ENCODE measurements around the gene C1D. TPM values are rescaled to one million over a fixed set of nuclear protein-coding genes. Genes with fewer than 3 reads are reported as not detected.

C1D gene
- total RNA-seq, 5 donors from 2014 or later (not counting 1 experiment from before 2014, with no cell fraction given), result 8.7 to 18.7 (median 13.5) TPM

DNA sequence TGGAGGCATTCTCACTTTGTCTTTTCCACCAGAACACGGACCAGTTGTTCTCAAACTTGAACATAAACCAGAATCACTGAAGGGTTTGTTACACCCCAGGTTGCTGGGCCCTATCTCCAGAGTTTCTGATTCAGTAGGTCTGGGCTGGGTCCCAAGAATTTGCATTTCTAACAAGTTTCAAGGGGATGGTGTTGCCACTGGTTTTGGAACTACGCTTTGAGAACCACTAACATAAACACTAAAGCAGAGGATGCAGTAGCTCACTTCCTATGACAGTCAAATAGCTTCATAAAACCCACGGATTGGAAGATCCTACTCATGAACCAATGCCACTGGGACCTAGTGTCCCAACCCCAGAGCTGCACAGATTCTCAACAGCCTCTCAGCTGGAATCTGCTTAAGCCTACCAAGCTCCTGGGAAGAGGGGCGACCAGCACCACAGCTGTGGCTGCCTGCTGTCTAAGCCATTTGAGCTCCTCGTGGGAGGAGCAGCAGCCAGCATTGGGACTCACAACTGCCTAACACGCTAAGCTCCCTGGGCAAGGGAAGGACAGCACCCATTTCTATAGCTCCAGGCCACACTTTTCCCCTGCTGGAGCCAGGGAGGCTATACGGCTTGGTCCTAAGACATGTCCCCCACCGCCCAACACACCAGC, 62.5 kb downstream of the C1D start:
- peaks cover 0 to 9% of the 10 kb centered on the region in 2 experiments for H3K27me3 ChIP-seq (replicated peaks in 1 of 2; ENCODE audit: control insufficient read depth in 2 of 2, extremely low read depth in 1 of 2, insufficient read depth in 2 of 2, low read length in 1 of 2)
- H3K36me3 Mint-ChIP-seq, result no peaks in the 10 kb centered on the region
- no peaks in the 10 kb centered on the region for H3K4me1 Mint-ChIP-seq
- no peak overlapping the region for H3K27ac Mint-ChIP-seq
- ChIA-PET CTCF (no interaction called here), POLR2A (interaction anchor here in 1 of 2 donors (0.6 kb wide), 1 partner anchor 487 kb away, joined by 4 read pairs; no protein-coding TSS in a partner anchor)
- ATAC-seq (replicated peaks in 1 of 4), result no peak
- no peak overlapping the region for H3K4me3 ChIP-seq (ENCODE audit: control insufficient read depth in 1 of 2, extremely low read depth in 1 of 2, low read length in 1 of 2)
- WGBS (ENCODE audit: insufficient coverage), result 66% methylated on average over 6 of the region's 8 CpGs
- no peak overlapping the region for H3K4me3 Mint-ChIP-seq
- no peaks in the 10 kb centered on the region for H3K36me3 ChIP-seq (ENCODE audit: control insufficient read depth in 2 of 2, extremely low read depth in 1 of 2, insufficient read depth in 1 of 2, low read length in 1 of 2)
- no peak for DNase-seq
- H3K9me3 Mint-ChIP-seq, result peaks cover 0 to 4% (median 0%) of the 10 kb centered on the region in 3 donors
- no peaks in the 10 kb centered on the region for H3K9me3 ChIP-seq
- no peaks in the 10 kb centered on the region for H3K4me1 ChIP-seq (ENCODE audit: control insufficient read depth in 1 of 2, extremely low read depth in 1 of 2, insufficient read depth in 2 of 2, low read length in 2 of 2)
- no peak overlapping the region for H3K27ac ChIP-seq (ENCODE audit: low read length)
- H3K27me3 Mint-ChIP-seq, result peaks cover 19 to 43% of the 10 kb centered on the region in 2 donors

DNA sequence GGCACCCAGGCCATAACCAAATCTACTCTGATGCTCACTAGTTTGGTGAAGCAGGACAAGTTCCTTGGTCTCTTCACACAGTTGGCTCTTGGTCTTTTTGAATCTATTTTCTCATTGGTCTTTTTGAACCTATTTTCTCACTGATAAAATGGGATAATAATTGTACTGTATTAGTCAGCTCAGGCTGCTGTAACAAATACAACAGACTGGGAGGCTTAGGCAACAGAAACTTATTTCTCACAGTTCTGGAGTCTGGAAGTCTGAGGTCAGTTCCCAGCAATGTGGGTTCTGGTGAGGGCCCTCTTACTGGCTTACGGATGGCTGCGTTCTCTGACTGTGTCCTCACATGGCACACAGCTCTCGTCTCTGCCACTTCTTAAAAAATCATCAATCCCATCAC, 63.5 kb downstream of the C1D start:
- H3K36me3 Mint-ChIP-seq, result no peaks in the 10 kb centered on the region
- no peak overlapping the region for H3K27ac ChIP-seq (ENCODE audit: low read length)
- H3K4me3 Mint-ChIP-seq, result no peak overlapping the region
- CTCF ChIA-PET, result no interaction called here
- peaks cover 0 to 12% of the 10 kb centered on the region in 2 experiments for H3K27me3 ChIP-seq (replicated peaks in 1 of 2; ENCODE audit: control insufficient read depth in 2 of 2, extremely low read depth in 1 of 2, insufficient read depth in 2 of 2, low read length in 1 of 2)
- no peaks in the 10 kb centered on the region for H3K36me3 ChIP-seq (ENCODE audit: control insufficient read depth in 2 of 2, extremely low read depth in 1 of 2, insufficient read depth in 1 of 2, low read length in 1 of 2)
- H3K4me3 ChIP-seq (ENCODE audit: control insufficient read depth in 1 of 2, extremely low read depth in 1 of 2, low read length in 1 of 2), result no peak overlapping the region
- ATAC-seq (replicated peaks in 1 of 4) (no peak), DNase-seq (no peak)
- POLR2A ChIA-PET, result no interaction called here
- 92% methylated on average over 2 of the region's 3 CpGs for WGBS (ENCODE audit: insufficient coverage)
- H3K4me1 Mint-ChIP-seq, result no peaks in the 10 kb centered on the region
- peaks cover 19 to 41% of the 10 kb centered on the region in 2 donors for H3K27me3 Mint-ChIP-seq
- H3K9me3 ChIP-seq, result no peaks in the 10 kb centered on the region
- H3K9me3 Mint-ChIP-seq, result peaks cover 0 to 4% (median 0%) of the 10 kb centered on the region in 3 donors
- H3K4me1 ChIP-seq (ENCODE audit: control insufficient read depth in 1 of 2, extremely low read depth in 1 of 2, insufficient read depth in 2 of 2, low read length in 2 of 2), result no peaks in the 10 kb centered on the region
- H3K27ac Mint-ChIP-seq, result no peak overlapping the region

DNA sequence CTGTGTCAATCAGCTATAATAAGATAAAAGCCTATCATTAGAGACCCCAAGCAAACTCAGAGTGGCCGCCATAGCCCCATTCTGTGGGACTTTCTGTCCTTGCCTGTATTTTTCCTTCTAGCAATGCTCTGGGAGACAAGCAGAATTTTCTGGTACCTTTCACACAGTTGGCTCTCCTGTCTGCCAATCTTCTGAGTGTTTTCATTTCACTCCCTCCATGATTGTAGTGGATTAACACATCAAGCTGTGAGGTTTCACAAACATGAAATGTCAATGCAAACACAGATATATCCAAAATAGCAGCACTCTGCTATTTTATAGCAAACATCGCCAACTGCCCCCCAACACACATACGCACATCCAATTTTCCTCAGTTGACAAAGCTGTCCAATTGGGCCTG, 64.9 kb downstream of the C1D start:
- H3K4me3 Mint-ChIP-seq, result no peak overlapping the region
- Histone ChIP-seq H3K4me3 (ENCODE audit: control insufficient read depth in 1 of 2, extremely low read depth in 1 of 2, low read length in 1 of 2) (no peak overlapping the region), H3K27me3 (replicated peaks in 1 of 2; ENCODE audit: control insufficient read depth in 2 of 2, extremely low read depth in 1 of 2, insufficient read depth in 2 of 2, low read length in 1 of 2) (peaks cover 0 to 16% of the 10 kb centered on the region in 2 experiments), H3K36me3 (ENCODE audit: control insufficient read depth in 2 of 2, extremely low read depth in 1 of 2, insufficient read depth in 1 of 2, low read length in 1 of 2) (no peaks in the 10 kb centered on the region), H3K4me1 (ENCODE audit: control insufficient read depth in 1 of 2, extremely low read depth in 1 of 2, insufficient read depth in 2 of 2, low read length in 2 of 2) (no peaks in the 10 kb centered on the region), H3K27ac (ENCODE audit: low read length) (no peak overlapping the region), H3K9me3 (no peaks in the 10 kb centered on the region)
- no peak overlapping the region for H3K27ac Mint-ChIP-seq
- no peak for ATAC-seq (replicated peaks in 1 of 4)
- H3K27me3 Mint-ChIP-seq, result peaks cover 13 to 31% of the 10 kb centered on the region in 2 donors
- H3K36me3 Mint-ChIP-seq, result no peaks in the 10 kb centered on the region
- DNase-seq, result no peak
- ChIA-PET CTCF (no interaction called here), POLR2A (no interaction called here)
- 97% methylated on average over 3 of the region's 3 CpGs for WGBS (ENCODE audit: insufficient coverage)
- H3K4me1 Mint-ChIP-seq, result no peaks in the 10 kb centered on the region
- peaks cover 0 to 4% (median 0%) of the 10 kb centered on the region in 3 donors for H3K9me3 Mint-ChIP-seq

DNA sequence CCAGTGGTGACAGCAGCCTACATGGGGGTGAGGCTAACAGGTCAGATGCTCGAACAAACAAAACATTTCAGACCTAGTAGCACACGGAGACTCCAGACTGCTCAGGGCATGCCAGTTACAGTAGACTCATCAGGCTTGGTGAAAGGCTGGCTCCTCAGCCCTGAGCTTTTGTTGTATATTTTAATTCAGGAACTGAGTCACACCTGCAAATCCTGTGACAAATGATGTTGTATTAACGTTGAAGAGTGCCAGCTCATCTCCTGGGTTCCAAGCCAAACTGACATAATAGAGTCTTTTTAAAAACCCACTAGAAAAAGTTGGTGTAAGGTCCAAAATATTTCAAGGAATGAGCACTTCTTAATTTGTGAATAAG, 65.3 kb downstream of the C1D start:
- Mint-ChIP-seq H3K27ac (no peak overlapping the region), H3K4me3 (no peak overlapping the region), H3K36me3 (no peaks in the 10 kb centered on the region), H3K9me3 (peaks cover 0 to 4% (median 0%) of the 10 kb centered on the region in 3 donors), H3K27me3 (peaks cover 13 to 31% of the 10 kb centered on the region in 2 donors), H3K4me1 (no peaks in the 10 kb centered on the region)
- no peaks in the 10 kb centered on the region for H3K9me3 ChIP-seq
- no peak for DNase-seq
- ATAC-seq (replicated peaks in 1 of 4), result no peak
- H3K27me3 ChIP-seq (replicated peaks in 1 of 2; ENCODE audit: control insufficient read depth in 2 of 2, extremely low read depth in 1 of 2, insufficient read depth in 2 of 2, low read length in 1 of 2), result peaks cover 0 to 17% of the 10 kb centered on the region in 2 experiments
- no peaks in the 10 kb centered on the region for H3K4me1 ChIP-seq (ENCODE audit: control insufficient read depth in 1 of 2, extremely low read depth in 1 of 2, insufficient read depth in 2 of 2, low read length in 2 of 2)
- ChIA-PET POLR2A (no interaction called here), CTCF (no interaction called here)
- no CpG with 5 or more reads among the region's 3 CpGs for WGBS (ENCODE audit: insufficient coverage)
- no peak overlapping the region for H3K27ac ChIP-seq (ENCODE audit: low read length)
- no peak overlapping the region for H3K4me3 ChIP-seq (ENCODE audit: control insufficient read depth in 1 of 2, extremely low read depth in 1 of 2, low read length in 1 of 2)
- no peaks in the 10 kb centered on the region for H3K36me3 ChIP-seq (ENCODE audit: control insufficient read depth in 2 of 2, extremely low read depth in 1 of 2, insufficient read depth in 1 of 2, low read length in 1 of 2)

DNA sequence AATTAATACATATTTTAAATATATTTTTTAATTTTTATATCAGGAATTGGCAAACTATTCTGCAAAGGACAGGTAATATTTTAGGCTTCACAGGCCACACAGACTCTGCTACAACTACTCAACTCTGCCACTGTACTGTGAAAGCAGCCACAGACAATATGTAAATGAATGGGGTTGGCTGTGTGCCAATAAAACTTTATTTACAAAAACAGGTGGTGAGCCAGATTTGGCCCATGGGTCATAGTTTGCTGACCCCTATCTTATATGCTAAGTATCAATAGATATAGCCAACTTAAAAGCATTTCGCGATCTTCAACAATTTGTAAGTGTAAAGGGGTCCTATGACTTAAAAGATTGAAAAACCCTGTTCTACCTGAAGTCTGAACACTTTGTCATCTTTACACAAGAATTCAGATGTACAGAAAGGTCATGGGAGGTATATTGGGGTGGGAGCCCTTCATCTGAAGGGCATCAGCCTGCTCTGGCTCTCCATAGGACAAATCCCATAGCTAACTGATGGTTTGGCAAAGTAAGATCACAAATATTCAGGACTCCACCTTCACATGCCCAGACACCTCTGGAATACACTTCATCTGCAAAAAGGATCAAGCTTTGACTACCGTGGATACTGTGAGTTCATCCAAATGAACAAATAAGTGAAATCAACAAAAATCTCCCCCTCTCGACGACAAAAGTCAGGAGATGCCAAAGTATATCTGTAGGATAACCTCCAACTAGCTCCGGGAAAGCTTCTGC, 65.9 kb downstream of the C1D start:
- no peak overlapping the region for H3K4me3 ChIP-seq (ENCODE audit: control insufficient read depth in 1 of 2, extremely low read depth in 1 of 2, low read length in 1 of 2)
- H3K36me3 ChIP-seq (ENCODE audit: control insufficient read depth in 2 of 2, extremely low read depth in 1 of 2, insufficient read depth in 1 of 2, low read length in 1 of 2), result no peaks in the 10 kb centered on the region
- ChIA-PET POLR2A (no interaction called here), CTCF (no interaction called here)
- Mint-ChIP-seq H3K36me3 (no peaks in the 10 kb centered on the region), H3K4me3 (no peak overlapping the region), H3K4me1 (no peaks in the 10 kb centered on the region), H3K27me3 (peaks cover 14 to 30% of the 10 kb centered on the region in 2 donors), H3K27ac (no peak overlapping the region), H3K9me3 (peaks cover 0 to 4% (median 0%) of the 10 kb centered on the region in 3 donors)
- no peaks in the 10 kb centered on the region for H3K9me3 ChIP-seq
- H3K27me3 ChIP-seq (replicated peaks in 1 of 2; ENCODE audit: control insufficient read depth in 2 of 2, extremely low read depth in 1 of 2, insufficient read depth in 2 of 2, low read length in 1 of 2), result peaks cover 0 to 17% of the 10 kb centered on the region in 2 experiments
- DNase-seq (no peak), ATAC-seq (replicated peaks in 1 of 4) (no peak)
- no CpG with 5 or more reads among the region's 6 CpGs for WGBS (ENCODE audit: insufficient coverage)
- no peak overlapping the region for H3K27ac ChIP-seq (ENCODE audit: low read length)
- H3K4me1 ChIP-seq (ENCODE audit: control insufficient read depth in 1 of 2, extremely low read depth in 1 of 2, insufficient read depth in 2 of 2, low read length in 2 of 2), result no peaks in the 10 kb centered on the region

DNA sequence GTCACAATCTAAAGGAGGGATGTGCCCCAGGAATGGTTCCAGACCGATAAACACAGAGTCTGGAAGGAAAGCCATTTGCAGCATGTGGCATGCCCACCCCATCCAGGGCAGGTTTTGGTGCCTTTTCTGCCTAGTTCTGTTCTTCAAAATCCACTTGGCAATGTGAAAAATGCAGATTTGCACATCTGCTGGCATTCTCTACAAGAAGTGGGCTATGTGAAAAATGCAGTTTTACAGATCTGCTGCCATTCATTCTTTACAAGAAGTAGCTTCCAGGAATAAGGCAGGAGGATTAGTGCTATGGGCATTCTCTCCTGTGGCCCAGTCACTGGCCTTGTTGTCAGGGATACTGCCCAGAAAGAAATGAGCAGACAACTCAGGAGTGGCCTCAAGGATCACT, 68.1 kb downstream of the C1D start:
- H3K27me3 ChIP-seq (replicated peaks in 1 of 2; ENCODE audit: control insufficient read depth in 2 of 2, extremely low read depth in 1 of 2, insufficient read depth in 2 of 2, low read length in 1 of 2), result peaks cover 0 to 8% of the 10 kb centered on the region in 2 experiments
- no peaks in the 10 kb centered on the region for H3K4me1 ChIP-seq (ENCODE audit: control insufficient read depth in 1 of 2, extremely low read depth in 1 of 2, insufficient read depth in 2 of 2, low read length in 2 of 2)
- no peak overlapping the region for H3K4me3 Mint-ChIP-seq
- peaks cover 5 to 24% of the 10 kb centered on the region in 2 donors for H3K27me3 Mint-ChIP-seq
- no peaks in the 10 kb centered on the region for H3K36me3 Mint-ChIP-seq
- H3K27ac ChIP-seq (ENCODE audit: low read length), result no peak overlapping the region
- H3K36me3 ChIP-seq (ENCODE audit: control insufficient read depth in 2 of 2, extremely low read depth in 1 of 2, insufficient read depth in 1 of 2, low read length in 1 of 2), result no peaks in the 10 kb centered on the region
- H3K27ac Mint-ChIP-seq, result no peak overlapping the region
- no peaks in the 10 kb centered on the region for H3K9me3 ChIP-seq
- POLR2A ChIA-PET, result no interaction called here
- CTCF ChIA-PET, result no interaction called here
- WGBS (ENCODE audit: insufficient coverage), result 100% methylated on average over 1 of the region's 1 CpG
- H3K4me1 Mint-ChIP-seq, result no peaks in the 10 kb centered on the region
- H3K4me3 ChIP-seq (ENCODE audit: control insufficient read depth in 1 of 2, extremely low read depth in 1 of 2, low read length in 1 of 2), result no peak overlapping the region
- DNase-seq (no peak), ATAC-seq (replicated peaks in 1 of 4) (no peak)
- no peaks in the 10 kb centered on the region for H3K9me3 Mint-ChIP-seq

Data from T-cell (primary cell).